Measurements from ENCODE around the gene PIK3C3.
"Not testable (repeated sequence)": the region's sequence is repeated elsewhere in the genome, so short reads cannot be mapped to it uniquely, and the experiment has no call there.

The PIK3C3 gene

GRCh38 chr18:42080340-42080739 lies 125.3 kb downstream of the PIK3C3 start:
- no peak for DNase-seq

DNA sequence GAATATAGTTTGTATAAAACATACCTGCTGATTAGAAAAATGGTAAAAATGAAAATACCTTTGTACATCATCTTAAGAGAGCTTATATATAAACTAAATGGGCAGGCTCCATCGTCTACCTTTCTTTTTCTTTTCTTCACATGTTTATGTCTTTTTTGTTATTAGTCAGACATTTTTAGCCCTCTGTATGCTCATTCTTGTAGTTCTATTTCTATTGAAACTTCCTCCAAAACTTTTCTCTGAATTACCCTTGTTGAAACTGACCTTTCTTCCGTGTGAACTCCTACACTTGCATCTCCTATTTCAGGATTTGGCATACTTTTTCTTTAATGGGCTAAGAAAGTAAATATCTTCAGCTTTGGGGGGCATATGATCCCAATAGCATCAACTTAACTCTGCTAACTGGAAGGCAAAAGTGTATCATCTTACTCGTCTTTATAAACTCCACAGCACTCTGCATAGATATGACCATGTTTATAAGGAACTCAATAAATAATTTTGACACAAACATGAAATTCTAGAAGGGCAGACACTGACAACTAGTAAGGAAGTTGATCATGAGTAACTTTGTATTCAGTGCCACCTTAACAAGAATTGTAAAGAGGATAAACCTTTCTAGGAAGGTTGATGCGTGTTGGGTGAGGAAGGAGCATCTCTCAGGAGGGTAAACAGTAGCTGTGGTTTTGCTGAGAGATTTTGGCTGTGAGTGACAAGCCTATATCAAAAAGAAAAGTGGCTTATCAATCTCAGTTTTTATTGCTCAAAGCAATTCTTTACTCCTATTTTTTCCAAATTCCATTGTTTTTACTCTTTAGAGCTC lies 127.6 kb downstream of the PIK3C3 start:
- no peak for DNase-seq

- DNase-seq: no peak
Observed at GRCh38 chr18:42086288-42086687, 131.3 kb downstream of the PIK3C3 start.

GRCh38 chr18:42087235-42087634 lies 132.2 kb downstream of the PIK3C3 start:
- DNase-seq: no peak

- DNase-seq: no peak
Observed at GRCh38 chr18:42087876-42088275, 132.8 kb downstream of the PIK3C3 start.

GRCh38 chr18:42092848-42093247 lies 137.8 kb downstream of the PIK3C3 start:
- DNase-seq: no peak

DNA sequence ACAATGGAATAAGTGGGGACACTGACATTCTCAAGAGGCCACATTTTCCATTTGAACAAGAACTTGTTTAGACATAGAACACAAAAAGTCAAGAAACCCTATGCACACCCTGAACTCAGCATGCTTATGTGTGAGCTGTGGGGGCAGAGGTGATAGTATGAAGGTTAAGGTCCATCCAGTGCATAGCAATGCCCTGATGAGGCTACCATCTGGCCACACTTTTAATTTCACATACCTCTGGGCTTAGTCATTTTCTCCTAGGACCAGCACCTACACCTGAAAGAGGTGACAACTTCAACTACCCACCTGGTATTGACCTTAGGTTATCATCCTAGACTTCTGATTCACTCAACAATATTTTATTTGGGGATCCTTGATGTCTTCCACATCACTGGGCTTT lies 139.8 kb downstream of the PIK3C3 start:
- no peak for DNase-seq

- DNase-seq: no peak
Observed at GRCh38 chr18:42095732-42096377, 140.8 kb downstream of the PIK3C3 start.

GRCh38 chr18:42100248-42100647 lies 145.2 kb downstream of the PIK3C3 start:
- DNase-seq: no peak

- DNase-seq: no peak
Observed at GRCh38 chr18:42100911-42101310, 145.9 kb downstream of the PIK3C3 start.

DNA sequence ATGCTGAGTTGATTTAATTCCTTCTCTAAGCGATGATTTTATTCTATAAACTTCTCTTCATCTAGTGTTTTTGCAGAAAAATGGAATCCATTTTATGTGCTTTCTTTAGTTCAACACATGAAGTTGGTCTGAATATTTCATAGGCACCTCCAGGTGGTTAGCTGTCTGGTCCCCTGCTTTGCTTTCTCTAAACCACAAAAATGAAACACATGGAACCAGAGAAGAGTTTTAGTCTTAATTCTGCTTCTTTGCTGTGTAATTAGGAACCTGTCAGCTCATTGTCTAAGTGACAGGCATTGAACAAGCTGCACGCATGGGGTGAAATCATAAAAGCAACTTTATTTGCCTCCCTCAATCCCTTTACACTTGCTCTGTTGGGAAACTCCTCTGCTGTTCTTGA lies 150.4 kb downstream of the PIK3C3 start:
- no peak for DNase-seq

DNA sequence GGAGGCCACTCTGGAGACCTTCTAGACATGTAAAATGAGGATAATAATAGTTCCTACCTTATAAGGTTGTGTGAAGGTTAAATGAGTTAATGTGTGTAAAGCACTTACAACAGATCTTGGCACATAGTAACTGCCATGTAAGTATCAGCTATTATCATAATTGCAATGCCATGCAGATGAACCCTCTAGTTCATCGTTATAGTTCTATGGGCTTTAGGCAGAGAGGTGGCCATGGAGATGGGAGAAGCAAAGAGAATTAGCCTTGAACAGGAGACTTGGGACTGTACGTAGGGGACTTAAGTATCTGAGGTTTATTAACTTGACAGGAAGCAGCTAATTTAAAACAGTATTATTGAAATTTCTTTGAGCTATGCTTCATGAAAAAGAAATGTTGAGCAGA lies 151.8 kb downstream of the PIK3C3 start:
- DNase-seq: no peak

DNA sequence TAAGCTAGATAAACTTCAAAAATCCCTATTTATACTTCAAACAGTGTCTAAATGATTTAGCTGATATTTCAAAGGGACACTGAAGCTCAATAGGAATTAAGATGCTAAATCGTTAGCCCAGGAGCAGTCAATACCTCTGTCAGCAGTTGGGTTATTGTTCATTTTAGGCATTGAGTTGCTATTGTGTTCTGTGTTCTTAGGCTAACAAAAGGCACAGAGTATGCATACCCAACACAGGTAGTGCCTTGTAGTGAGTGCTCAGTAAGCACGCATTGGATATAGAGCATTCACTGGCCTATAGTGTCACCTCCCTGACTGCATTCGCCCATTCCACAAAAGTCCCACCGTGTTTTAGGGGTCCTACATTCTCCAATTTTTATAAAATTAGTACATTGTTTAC lies 152.3 kb downstream of the PIK3C3 start:
- no peak for DNase-seq

DNA sequence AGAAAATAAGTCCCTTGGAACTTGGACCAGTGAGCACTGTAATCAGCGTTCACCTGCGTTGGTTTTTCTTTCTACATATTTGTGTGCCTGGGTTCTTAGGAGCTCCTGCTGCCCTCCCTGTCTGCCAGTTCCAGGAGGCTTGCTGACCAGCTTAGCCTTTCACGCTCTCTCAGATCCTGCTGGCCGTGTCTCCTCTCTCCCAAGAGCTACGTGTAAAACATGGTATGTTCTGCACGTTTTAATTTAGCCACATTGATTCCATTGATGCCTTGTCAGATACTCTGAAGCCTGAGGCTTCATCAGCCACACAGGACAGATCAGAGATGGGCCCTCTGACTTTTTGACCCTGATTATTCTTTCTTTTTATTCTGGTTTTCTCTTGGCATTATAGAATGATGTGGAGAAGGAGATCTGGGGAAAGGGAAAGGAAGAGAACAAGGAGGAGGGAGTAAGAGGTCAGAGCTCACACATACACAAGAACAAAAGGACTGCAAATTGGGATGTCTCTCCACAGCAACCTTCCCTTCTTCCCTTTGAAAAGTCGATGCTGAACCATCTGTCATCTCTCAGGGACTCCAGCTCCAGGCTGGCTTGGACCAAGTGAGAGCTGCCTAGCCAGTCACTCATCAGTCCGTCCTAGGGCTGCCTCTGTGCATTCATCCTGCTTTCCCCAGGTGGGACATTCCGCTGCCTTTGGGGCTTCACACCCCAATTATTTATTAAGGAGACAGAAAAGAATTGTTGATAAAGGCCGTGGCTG lies 152.8 kb downstream of the PIK3C3 start:
- DNase-seq: no peak

GRCh38 chr18:42112147-42112546 lies 157.1 kb downstream of the PIK3C3 start:
- DNase-seq: not testable (repeated sequence)

- no peak for DNase-seq
Observed at GRCh38 chr18:42112657-42113420, 157.8 kb downstream of the PIK3C3 start.

GRCh38 chr18:42113529-42114191 lies 158.6 kb downstream of the PIK3C3 start:
- DNase-seq: no peak

GRCh38 chr18:42114310-42114943 lies 159.4 kb downstream of the PIK3C3 start:
- peak; percentile 8 for DNase-seq

DNA sequence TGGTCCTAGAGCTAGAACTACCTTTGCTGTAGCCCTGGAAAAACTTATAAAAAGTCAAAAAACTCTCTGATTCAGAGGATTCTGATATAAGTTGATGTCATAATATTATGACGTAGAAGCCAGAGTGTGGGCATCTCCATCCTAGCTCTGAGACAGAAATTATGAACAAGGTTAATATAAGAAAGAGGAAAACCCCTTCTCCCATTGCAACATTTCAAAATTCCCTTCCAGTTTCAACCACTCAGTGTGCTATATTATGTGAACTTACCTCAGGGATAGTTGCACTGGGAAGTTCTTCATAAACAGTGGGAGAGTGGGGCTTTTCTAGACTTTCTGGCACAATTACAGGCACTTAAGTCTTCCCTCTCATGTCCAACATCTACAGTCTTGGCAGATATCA lies 171.6 kb downstream of the PIK3C3 start:
- DNase-seq: no peak

DNA sequence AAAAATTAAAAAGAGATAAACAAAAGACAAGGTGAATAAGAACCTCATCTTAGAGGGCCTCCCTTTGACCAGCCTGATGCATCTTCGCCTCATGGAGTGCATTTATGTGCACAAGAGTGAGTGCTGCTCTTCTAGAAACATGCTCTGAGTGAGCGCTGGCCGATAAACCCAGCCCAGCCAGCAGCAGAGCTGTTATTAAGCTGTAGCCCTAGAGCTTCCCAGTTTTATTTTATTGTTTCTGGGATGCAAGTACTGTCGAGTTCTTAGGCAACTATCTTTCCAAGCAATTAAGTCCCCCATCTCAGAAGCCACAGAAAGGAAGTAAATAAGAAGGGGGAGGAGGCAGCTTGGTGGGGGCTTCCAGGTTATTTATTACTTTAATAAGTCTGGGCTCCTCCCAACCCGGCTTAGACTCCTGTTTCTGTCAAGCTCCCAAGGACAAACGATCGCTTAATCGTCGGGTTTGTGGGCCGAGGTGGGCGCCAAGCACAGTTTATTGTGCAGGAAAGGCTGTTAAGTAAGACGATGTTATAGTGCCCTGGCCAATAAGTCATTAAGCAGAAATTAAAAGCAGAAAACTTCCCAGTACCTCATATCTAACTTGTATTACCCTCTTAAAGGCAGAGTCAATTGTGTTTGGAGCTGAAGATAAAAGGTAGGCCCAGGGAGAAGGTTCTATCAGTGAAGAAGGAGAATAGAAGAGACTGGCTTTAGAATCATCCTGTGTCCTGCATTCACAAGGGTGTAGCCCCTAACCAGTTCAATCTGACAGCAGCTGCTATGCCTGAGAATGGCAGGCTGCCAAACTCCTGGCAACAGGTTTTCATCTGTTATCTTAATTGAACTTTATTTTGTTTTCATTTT lies 176.3 kb downstream of the PIK3C3 start:
- no peak for DNase-seq

- no peak for DNase-seq
Observed at GRCh38 chr18:42131930-42132244, 176.9 kb downstream of the PIK3C3 start.
